Measurements from ENCODE around the gene FILIP1. TPM values are rescaled to one million over a fixed set of nuclear protein-coding genes. Genes with fewer than 3 reads are reported as not detected.

Gene FILIP1
- total RNA-seq, 1 donor from 2014 or later = under 0.01 TPM

- FAIRE-seq (no peak), DNase-seq (ENCODE audit: low read depth) (no peak)
- Histone ChIP-seq H3K4me3 (ENCODE audit: low read depth, low read length) (no peak overlapping the region), H3K36me3 (ENCODE audit: control insufficient read depth, insufficient read depth, low read length) (no peaks in the 10 kb centered on the region), H3K27me3 (ENCODE audit: control insufficient read depth, insufficient read depth, low read length) (no peaks in the 10 kb centered on the region)
- no peak for TF ChIP-seq CTCF (IDR thresholded peaks at IDR 0.05; ENCODE audit: insufficient read depth, low read length, severe bottlenecking)
Observed at GRCh38 chr6:75344455-75344854, 149.1 kb downstream of the FILIP1 start.

GRCh38 chr6:75344021-75344420 lies 149.6 kb downstream of the FILIP1 start:
- FAIRE-seq = no peak
- Histone ChIP-seq H3K27me3 (ENCODE audit: control insufficient read depth, insufficient read depth, low read length) (no peaks in the 10 kb centered on the region), H3K36me3 (ENCODE audit: control insufficient read depth, insufficient read depth, low read length) (no peaks in the 10 kb centered on the region), H3K4me3 (ENCODE audit: low read depth, low read length) (no peak overlapping the region)
- TF ChIP-seq CTCF (IDR thresholded peaks at IDR 0.05; ENCODE audit: insufficient read depth, low read length, severe bottlenecking) = no peak
- no peak for DNase-seq (ENCODE audit: low read depth)

- no peak for TF ChIP-seq CTCF (IDR thresholded peaks at IDR 0.05; ENCODE audit: insufficient read depth, low read length, severe bottlenecking)
- Histone ChIP-seq H3K27me3 (ENCODE audit: control insufficient read depth, insufficient read depth, low read length) (no peaks in the 10 kb centered on the region), H3K36me3 (ENCODE audit: control insufficient read depth, insufficient read depth, low read length) (no peaks in the 10 kb centered on the region), H3K4me3 (ENCODE audit: low read depth, low read length) (no peak overlapping the region)
- peak; percentile 51 for DNase-seq (ENCODE audit: low read depth)
- FAIRE-seq = peak; percentile 7
Observed at GRCh38 chr6:75337835-75338580, 155.6 kb downstream of the FILIP1 start.

GRCh38 chr6:75334266-75335040 lies 159.1 kb downstream of the FILIP1 start:
- TF ChIP-seq CTCF (IDR thresholded peaks at IDR 0.05; ENCODE audit: insufficient read depth, low read length, severe bottlenecking) = no peak
- no peaks in the 10 kb centered on the region for H3K36me3 ChIP-seq (ENCODE audit: control insufficient read depth, insufficient read depth, low read length)
- H3K27me3 ChIP-seq (ENCODE audit: control insufficient read depth, insufficient read depth, low read length) = no peaks in the 10 kb centered on the region
- DNase-seq (ENCODE audit: low read depth) (peak; percentile 88), FAIRE-seq (no peak)
- H3K4me3 ChIP-seq (ENCODE audit: low read depth, low read length) = no peak overlapping the region

- no peak overlapping the region for H3K4me3 ChIP-seq (ENCODE audit: low read depth, low read length)
- no peaks in the 10 kb centered on the region for H3K27me3 ChIP-seq (ENCODE audit: control insufficient read depth, insufficient read depth, low read length)
- FAIRE-seq (no peak), DNase-seq (ENCODE audit: low read depth) (no peak)
- H3K36me3 ChIP-seq (ENCODE audit: control insufficient read depth, insufficient read depth, low read length) = no peaks in the 10 kb centered on the region
- TF ChIP-seq CTCF (IDR thresholded peaks at IDR 0.05; ENCODE audit: insufficient read depth, low read length, severe bottlenecking) = no peak
Observed at GRCh38 chr6:75333676-75334200, 159.9 kb downstream of the FILIP1 start.
